Thoracic aorta (tissue), 2 donors: ENCODE measurements around the gene CCNYL1. TPM values are rescaled to one million over a fixed set of nuclear protein-coding genes. Genes with fewer than 3 reads are reported as not detected.

ENCODE experiments used
- ATAC-seq: fragments of 150-250 bp; one replicate; pipeline ENCODE4 v1.8.0; 2017; ENCODE audit warnings: low read depth; ENCODE audit not compliant: insufficient number of reproducible peaks, low FRiP score
- DNase-seq: peaks from one replicate; pipeline ENCODE4 v3.0.0-alpha.2; 2020; ENCODE audit warnings: low spot score
- H3K27ac ChIP-seq, 2 donors: fragments of 200-600 bp; sonication (generic); 1 replicate in 1 of 2; 2 replicates in 1 of 2; pipeline ENCODE4 v1.5.1; 2016; ENCODE audit warnings: mild to moderate bottlenecking in 2 of 2, moderate library complexity in 2 of 2
- H3K27me3 ChIP-seq: fragments of 200-600 bp; sonication (generic); replicated peaks from 2 replicates; pipeline ENCODE4 v1.6.0; 2016; ENCODE audit warnings: mild to moderate bottlenecking; ENCODE audit not compliant: insufficient read depth
- H3K36me3 ChIP-seq: fragments of 200-600 bp; sonication (generic); one replicate; pipeline ENCODE4 v1.5.1; 2016
- H3K4me1 ChIP-seq, 2 donors: fragments of 200-600 bp; sonication (generic); 1 replicate in 1 of 2; 2 replicates in 1 of 2; pipeline versions ENCODE4 v1.5.1 to v1.6.0; 2016; ENCODE audit warnings: low read depth in 2 of 2, mild to moderate bottlenecking in 1 of 2; ENCODE audit not compliant: control insufficient read depth in 1 of 2
- H3K4me3 ChIP-seq: fragments of 200-600 bp; sonication (generic); 2 replicates; pipeline ENCODE4 v1.5.1; 2016; ENCODE audit warnings: mild to moderate bottlenecking
- H3K9me3 ChIP-seq: fragments of 200-600 bp; sonication (generic); 2 replicates; pipeline ENCODE4 v1.5.1; 2016
- total RNA-seq, 2 donors: library from RNA; depleted of rRNA; stranded (reverse); fragments of >200 nt; gene quantifications; one replicate each; pipeline versions ENCODE4 v1.1.0 to v1.2.3, GENCODE V29; 2016
- TF ChIP-seq, protein P1 (sequence below): fragments of 200-600 bp; sonication (generic); IDR thresholded peaks from one replicate; pipeline ENCODE4 v1.5.1; 2019; ENCODE audit warnings: antibody characterized with exemption

The CCNYL1 gene
- total RNA-seq, 2 donors from 2014 or later: 17.7 to 29.8 TPM

- Histone ChIP-seq H3K27me3 (no peaks in the 10 kb centered on the region), H3K36me3 (no peaks in the 10 kb centered on the region), H3K27ac (no peak overlapping the region), H3K4me3 (no peak overlapping the region), H3K4me1 (peaks cover 0 to 7% of the 10 kb centered on the region in 2 donors), H3K9me3 (no peaks in the 10 kb centered on the region)
- TF ChIP-seq, protein P1, sequence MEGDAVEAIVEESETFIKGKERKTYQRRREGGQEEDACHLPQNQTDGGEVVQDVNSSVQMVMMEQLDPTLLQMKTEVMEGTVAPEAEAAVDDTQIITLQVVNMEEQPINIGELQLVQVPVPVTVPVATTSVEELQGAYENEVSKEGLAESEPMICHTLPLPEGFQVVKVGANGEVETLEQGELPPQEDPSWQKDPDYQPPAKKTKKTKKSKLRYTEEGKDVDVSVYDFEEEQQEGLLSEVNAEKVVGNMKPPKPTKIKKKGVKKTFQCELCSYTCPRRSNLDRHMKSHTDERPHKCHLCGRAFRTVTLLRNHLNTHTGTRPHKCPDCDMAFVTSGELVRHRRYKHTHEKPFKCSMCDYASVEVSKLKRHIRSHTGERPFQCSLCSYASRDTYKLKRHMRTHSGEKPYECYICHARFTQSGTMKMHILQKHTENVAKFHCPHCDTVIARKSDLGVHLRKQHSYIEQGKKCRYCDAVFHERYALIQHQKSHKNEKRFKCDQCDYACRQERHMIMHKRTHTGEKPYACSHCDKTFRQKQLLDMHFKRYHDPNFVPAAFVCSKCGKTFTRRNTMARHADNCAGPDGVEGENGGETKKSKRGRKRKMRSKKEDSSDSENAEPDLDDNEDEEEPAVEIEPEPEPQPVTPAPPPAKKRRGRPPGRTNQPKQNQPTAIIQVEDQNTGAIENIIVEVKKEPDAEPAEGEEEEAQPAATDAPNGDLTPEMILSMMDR: no peak
- DNase-seq (no peak), ATAC-seq (no peak)
Observed at GRCh38 chr2:207697411-207697810, 14.0 kb upstream of the CCNYL1 start.

DNA sequence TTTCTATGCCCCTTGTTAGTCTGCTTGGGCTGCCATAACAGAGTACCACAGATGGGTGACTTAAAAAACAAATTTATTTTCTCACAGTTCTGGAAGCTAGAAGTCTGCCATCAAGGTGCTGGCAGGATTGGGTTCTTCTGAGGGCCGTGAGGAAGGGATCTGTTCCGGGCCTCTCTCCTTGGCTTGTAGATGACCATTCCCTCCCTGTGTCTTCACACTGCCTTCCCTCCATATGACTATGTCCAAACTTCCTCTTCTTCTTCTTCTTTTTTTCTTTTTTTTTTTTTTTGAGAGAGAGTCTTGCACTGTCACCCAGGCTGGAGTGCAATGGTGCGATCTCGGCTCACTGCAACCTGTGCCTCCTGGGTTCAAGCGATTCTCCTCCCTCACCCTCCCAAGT, 13.1 kb upstream of the CCNYL1 start:
- TF ChIP-seq, protein P1: no peak
- ATAC-seq: no peak
- H3K4me1 ChIP-seq: peaks cover 0 to 7% of the 10 kb centered on the region in 2 donors
- H3K36me3 ChIP-seq: no peaks in the 10 kb centered on the region
- H3K4me3 ChIP-seq: no peak overlapping the region
- no peak overlapping the region for H3K27ac ChIP-seq
- DNase-seq: no peak
- no peaks in the 10 kb centered on the region for H3K27me3 ChIP-seq
- H3K9me3 ChIP-seq: no peaks in the 10 kb centered on the region

DNA sequence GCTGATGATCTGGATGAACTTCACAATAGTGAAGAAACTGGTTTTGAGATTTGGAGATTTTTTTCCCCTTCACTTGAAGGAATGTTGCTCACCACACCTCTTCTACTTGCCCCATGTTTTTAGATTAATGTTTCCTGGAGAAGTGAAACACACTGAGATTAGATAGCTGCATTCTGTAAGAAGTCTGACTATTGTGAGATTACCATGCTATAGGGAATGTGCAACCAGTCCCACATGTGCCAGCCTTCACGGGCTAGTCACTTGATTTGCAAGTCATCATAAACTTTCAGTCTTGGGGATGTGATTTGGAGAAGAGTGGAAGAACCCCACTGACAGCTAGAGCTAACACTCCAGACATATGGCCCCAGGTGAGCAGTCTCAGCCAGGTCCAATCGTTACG, 7.4 kb upstream of the CCNYL1 start:
- ATAC-seq (no peak), DNase-seq (no peak)
- H3K27me3 ChIP-seq: no peaks in the 10 kb centered on the region
- H3K36me3 ChIP-seq: no peaks in the 10 kb centered on the region
- no peak overlapping the region for H3K27ac ChIP-seq
- H3K4me1 ChIP-seq: no peaks in the 10 kb centered on the region
- H3K9me3 ChIP-seq: no peaks in the 10 kb centered on the region
- H3K4me3 ChIP-seq: no peak overlapping the region
- TF ChIP-seq, protein P1: no peak

DNA sequence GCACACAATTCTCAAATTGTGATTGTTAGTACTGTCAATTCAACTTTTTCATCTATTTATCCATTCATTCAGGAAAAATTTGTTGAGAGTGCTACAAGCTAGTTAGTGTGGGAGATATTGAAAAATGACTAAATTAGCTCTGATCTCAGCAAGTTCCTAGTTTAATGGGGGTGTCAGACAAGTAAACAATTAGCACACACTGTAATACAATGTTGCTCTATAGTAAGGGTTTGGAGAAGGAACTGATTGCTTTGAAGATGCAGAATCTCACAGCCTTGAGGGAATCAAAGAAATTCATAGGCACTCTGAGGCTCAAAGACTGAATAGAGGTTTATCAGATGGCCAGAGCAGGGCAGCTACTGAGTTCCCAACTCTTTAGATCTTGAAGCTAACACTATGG, 6.8 kb upstream of the CCNYL1 start:
- ATAC-seq (no peak), DNase-seq (no peak)
- Histone ChIP-seq H3K36me3 (no peaks in the 10 kb centered on the region), H3K27ac (no peak overlapping the region), H3K27me3 (no peaks in the 10 kb centered on the region), H3K4me1 (no peaks in the 10 kb centered on the region), H3K9me3 (no peaks in the 10 kb centered on the region), H3K4me3 (no peak overlapping the region)
- TF ChIP-seq, protein P1: no peak

DNA sequence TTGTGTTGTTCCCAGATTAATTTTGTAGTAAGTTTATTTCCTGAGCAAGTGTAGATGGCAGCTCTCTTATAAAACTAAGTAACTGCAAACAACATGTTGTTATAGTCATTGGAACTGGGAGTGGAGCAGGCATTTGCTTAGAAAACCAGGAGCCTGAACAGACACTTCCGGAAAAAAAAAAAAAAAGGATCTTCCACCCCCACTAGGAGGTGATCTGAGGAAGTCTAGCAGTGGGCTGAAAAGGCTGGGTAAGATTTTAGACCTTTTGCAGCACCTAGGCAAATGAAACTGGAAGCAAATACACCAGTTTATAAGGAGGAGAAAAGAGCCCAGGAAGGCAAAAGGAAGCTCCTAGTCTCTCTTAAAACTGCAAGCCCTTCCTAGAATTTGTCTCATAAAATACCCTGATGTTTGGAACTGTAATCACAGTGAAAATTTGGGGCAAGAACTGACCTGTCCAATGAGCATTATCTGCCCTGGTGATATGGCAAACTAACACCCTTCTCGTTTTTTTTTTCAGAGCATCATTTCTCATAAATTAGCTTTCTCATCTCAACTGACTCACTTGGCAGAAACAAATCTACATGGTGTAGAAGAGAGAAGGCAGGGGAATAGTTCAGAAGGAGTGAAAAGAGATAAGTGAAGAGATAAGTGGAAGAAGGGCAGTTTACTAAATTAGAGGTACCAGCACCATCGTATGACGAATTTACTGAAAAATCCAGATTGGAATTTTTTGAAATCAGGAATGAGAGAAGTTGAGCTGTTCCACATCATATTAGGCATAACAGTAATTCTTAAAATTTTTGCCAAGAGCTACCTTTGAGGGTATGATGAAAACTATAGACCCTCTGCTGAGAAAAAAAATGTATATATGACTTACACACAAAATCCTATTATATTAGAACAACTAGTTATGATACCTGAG, 4.2 kb upstream of the CCNYL1 start:
- DNase-seq: no peak
- peaks cover 0 to 6% of the 10 kb centered on the region in 2 donors for H3K4me1 ChIP-seq
- no peak overlapping the region for H3K27ac ChIP-seq
- ATAC-seq: no peak
- TF ChIP-seq, protein P1: no peak
- no peaks in the 10 kb centered on the region for H3K36me3 ChIP-seq
- H3K27me3 ChIP-seq: no peaks in the 10 kb centered on the region
- no peak overlapping the region for H3K4me3 ChIP-seq
- no peaks in the 10 kb centered on the region for H3K9me3 ChIP-seq
